ENCODE data around the gene ZNHIT6.

The ZNHIT6 gene

DNA sequence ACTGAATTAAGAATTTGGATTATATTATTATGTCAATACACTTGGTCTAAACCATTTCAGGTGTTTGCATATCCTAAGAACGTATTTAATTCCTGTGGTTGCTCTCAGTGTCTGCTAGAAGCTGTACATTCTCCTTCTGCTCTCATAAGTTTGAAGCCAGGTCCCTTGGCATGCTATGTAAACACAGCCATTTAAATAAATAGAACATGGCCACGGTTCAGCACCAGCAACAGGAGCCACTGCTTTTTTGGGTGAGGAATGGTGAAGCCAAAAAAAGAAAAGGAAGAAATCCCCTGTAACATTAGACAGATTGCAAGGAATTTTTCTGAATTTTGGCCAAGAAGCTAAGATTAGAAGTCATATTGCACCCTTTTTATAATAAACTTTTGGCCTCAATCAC lies 108.6 kb downstream of the ZNHIT6 start:
- no peak overlapping the region for H3K4ac ChIP-seq (ENCODE audit: low read depth, low read length)
- H2BK120ac ChIP-seq (ENCODE audit: low read depth, low read length) = no peak overlapping the region
- H4K8ac ChIP-seq (ENCODE audit: low read depth, low read length) = no peak overlapping the region
- H2BK5ac ChIP-seq (ENCODE audit: low read length) = no peak overlapping the region
- H3K9ac ChIP-seq (ENCODE audit: low read length) = no peak overlapping the region
- no peak overlapping the region for H2AK5ac ChIP-seq (ENCODE audit: low read length)
- no peak overlapping the region for H3K23ac ChIP-seq (ENCODE audit: low read length)
- no peak for DNase-seq
- no peak overlapping the region for H3K27ac ChIP-seq (ENCODE audit: low read depth, low read length)
- no peak overlapping the region for H4K5ac ChIP-seq (ENCODE audit: low read length)
- H3K4me2 ChIP-seq (ENCODE audit: low read length) = no peak overlapping the region
- H3K79me2 ChIP-seq (ENCODE audit: control insufficient read depth, insufficient read depth, low read length) = no peaks in the 10 kb centered on the region
- H3K4me1 ChIP-seq (ENCODE audit: control insufficient read depth, low read depth, low read length) = no peaks in the 10 kb centered on the region
- no CpG with 5 or more reads among the region's 2 CpGs for WGBS (ENCODE audit: extremely low coverage, insufficient coverage, low lambda C conversion rate)
- H3K56ac ChIP-seq (ENCODE audit: low read length) = no peak overlapping the region
- no peak overlapping the region for H2BK15ac ChIP-seq (replicated peaks; ENCODE audit: low read depth)
- H3K79me1 ChIP-seq (ENCODE audit: low read length) = no peaks in the 10 kb centered on the region
- no peaks in the 10 kb centered on the region for H3K27me3 ChIP-seq (ENCODE audit: insufficient read depth, low read length, poor library complexity)
- no peak overlapping the region for H3K4me3 ChIP-seq (ENCODE audit: low read length)
- no peak overlapping the region for H3K18ac ChIP-seq (ENCODE audit: low read length)
- H3K36me3 ChIP-seq (ENCODE audit: control insufficient read depth, insufficient read depth, low read length) = no peaks in the 10 kb centered on the region

Measured in mesendoderm (in vitro differentiated cells).